Left forelimb (tissue), 1 donor: ENCODE data around the gene TRAF2.

Experiments
- DNase-seq: peaks from one replicate; pipeline ENCODE4 v3.0.0-alpha.2; 2018; ENCODE audit warnings: low spot score

TRAF2 gene

GRCh38 chr9:136847088-136847825, 39.1 kb upstream of the TRAF2 start:
- DNase-seq = peak; percentile 88

DNA sequence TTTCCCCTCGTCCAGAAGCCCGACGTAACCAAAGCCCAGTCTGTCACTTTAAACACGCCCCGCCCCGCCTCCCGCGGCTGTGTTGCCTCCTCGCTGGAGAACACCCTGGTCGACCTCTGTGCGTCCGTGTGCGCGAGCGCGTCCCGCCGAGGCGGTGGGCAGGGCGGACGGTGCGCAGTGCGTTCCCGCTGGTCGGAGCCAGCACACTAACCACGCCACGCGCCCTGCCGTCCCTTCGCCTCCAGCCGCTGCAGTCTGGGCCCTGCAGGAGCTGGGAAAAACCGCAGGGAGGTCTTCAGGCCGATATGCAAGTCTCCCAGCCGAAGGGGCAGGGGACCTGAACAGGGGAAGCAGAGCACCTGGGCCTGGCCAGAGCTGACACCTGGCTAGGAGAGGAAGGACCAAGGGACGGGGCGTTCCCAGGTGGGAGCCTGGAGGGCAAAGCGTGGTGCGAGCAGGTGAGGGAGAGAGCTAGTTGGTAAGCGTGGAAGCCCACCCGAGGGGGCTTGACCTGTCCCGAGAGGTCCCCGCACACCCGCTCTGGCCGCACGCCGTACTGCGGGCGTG, 38.4 kb upstream of the TRAF2 start:
- peak; percentile 88 for DNase-seq

- no peak for DNase-seq
Observed at GRCh38 chr9:136848393-136849037, 37.8 kb upstream of the TRAF2 start.

- peak; percentile 99 for DNase-seq
Observed at GRCh38 chr9:136849038-136849959, 37.0 kb upstream of the TRAF2 start, which contains the start of gene PHPT1. TSS of gene PHPT1 (plus strand) at chr9:136849409. CDS start at chr9:136849431, 22 bp downstream.

DNA sequence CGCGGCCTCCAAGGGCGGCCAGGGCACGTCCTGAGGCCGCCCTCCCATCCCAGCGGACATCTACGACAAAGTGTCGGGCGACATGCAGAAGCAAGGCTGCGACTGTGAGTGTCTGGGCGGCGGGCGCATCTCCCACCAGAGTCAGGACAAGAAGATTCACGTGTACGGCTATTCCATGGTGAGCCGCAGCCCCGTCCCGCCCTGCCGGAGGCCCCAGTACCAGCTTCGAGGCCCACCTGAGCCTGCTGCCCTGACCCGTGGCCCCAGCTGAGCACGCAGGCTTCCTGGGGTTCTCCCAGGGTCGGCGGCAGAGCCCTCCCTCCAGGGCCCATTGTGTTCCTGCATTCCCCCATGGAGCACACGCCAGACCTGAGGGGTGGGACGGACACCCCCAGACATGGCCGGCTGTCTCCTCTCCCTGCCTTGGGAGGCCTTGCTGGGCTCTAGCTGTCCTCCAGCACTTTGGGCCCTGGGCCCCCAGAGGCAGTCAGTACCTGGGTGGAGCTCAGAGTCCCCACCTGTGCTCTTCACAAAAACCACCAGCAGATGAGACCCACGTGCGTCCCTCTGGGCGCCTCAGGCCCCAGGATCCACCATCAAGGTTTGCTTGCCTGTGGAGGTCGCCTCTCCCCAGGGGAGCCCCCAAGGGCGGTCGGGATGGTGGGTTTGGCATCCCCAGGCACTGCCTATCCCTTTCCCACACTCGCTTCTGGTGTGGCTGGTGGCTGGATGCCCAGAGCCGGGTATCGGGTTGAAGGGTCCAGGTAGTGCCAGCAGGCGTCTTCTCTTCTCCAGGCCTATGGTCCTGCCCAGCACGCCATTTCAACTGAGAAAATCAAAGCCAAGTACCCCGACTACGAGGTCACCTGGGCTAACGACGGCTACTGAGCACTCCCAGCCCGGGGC, 36.1 kb upstream of the TRAF2 start:
- DNase-seq = no peak

- no peak for DNase-seq
Observed at GRCh38 chr9:136850866-136851775, 35.2 kb upstream of the TRAF2 start.

- no peak for DNase-seq
Observed at GRCh38 chr9:136851941-136852663, 34.2 kb upstream of the TRAF2 start, which contains the start of gene MAMDC4. TSS of gene MAMDC4 (plus strand) at chr9:136852346. CDS start at chr9:136852417, 71 bp downstream.

GRCh38 chr9:136852664-136853595, 33.4 kb upstream of the TRAF2 start:
- DNase-seq = no peak

GRCh38 chr9:136853596-136854112, 32.7 kb upstream of the TRAF2 start:
- no peak for DNase-seq

DNA sequence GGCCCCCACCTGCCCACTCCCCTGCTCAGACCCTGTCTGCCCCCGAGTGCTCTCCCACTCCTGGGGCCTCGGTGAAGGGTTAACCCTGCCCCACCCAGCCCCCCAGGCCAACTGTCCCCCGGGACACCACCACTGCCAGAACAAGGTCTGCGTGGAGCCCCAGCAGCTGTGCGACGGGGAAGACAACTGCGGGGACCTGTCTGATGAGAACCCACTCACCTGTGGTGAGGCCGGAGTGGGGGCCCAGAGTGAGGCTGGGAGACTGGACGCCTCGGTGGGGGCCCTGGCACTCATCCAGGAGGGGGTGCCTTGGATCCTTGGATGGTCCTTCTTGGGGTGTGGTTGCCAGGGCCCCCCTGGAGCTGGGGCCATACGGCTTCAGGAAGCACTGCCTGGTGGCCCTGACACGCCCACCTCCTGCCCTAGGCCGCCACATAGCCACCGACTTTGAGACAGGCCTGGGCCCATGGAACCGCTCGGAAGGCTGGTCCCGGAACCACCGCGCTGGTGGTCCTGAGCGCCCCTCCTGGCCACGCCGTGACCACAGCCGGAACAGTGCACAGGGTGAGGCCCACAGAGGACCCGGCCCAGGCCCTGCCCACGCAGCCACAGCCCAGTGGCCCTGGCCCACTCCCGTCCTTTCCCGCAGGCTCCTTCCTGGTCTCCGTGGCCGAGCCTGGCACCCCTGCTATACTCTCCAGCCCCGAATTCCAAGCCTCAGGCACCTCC, 32.0 kb upstream of the TRAF2 start:
- DNase-seq = no peak

GRCh38 chr9:136854842-136855460, 31.4 kb upstream of the TRAF2 start:
- DNase-seq = no peak

GRCh38 chr9:136855461-136856078, 30.7 kb upstream of the TRAF2 start:
- DNase-seq = no peak

DNA sequence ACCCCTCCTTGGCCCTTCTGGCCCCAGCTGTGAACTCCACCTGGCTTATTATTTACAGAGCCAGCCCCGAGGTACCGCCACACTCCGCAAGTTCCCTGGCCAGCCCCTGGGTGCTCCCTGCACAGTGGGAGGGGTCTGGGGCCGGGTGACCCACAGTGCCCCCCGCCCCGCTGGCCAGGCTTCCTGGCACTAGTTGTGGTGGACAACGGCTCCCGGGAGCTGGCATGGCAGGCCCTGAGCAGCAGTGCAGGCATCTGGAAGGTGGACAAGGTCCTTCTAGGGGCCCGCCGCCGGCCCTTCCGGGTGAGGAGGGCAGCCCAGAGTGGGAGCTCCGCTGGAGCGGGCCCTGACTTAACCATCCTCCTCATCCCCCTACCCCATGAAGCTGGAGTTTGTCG, 30.2 kb upstream of the TRAF2 start:
- DNase-seq = no peak

- no peak for DNase-seq
Observed at GRCh38 chr9:136856541-136857141, 29.7 kb upstream of the TRAF2 start.

- no peak for DNase-seq
Observed at GRCh38 chr9:136857166-136857565, 29.1 kb upstream of the TRAF2 start.
